Measurements from ENCODE around the gene AKAP13.
"Not testable (repeated sequence)": the region's sequence is repeated elsewhere in the genome, so short reads cannot be mapped to it uniquely, and the experiment has no call there.

AKAP13 gene

DNA sequence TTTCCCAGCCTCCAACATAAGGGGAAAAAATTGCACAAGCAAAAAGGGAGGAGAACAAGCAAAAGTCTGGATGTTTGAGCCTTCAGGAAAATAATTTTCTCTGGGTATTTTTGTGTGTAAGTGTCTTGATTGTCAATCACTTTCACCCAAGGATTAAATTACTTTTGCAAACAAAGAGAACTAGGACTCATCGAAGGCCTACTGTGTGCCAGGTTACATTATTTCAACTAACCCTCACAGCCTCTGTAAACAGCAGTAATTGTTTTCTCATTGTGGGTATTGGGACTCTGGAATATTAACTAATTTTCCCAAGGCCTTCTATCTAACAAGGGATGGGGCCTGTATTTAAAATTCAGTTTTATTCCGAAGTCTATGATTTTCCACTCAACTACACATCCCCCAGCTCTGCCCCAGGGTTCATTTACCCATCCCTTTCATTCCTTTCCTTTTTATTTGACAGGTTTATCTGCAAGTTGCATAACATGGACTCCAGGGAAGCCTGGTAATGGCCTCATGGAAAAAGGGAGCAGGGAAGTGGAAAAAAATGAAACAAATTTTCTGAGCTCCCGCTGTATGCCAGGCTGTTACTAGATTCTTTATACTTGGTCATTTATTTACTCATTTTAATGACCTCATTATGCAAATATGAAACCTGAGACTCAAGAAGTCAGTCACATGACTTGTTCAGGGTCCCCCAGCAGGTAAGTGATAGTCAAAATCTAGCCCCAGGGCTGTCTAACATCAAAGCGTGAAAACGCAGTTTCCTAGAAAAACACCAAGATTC lies 32.9 kb upstream of the AKAP13 start:
- DNase-seq (ENCODE audit: low read depth in 2 of 2): not testable (repeated sequence)

DNA sequence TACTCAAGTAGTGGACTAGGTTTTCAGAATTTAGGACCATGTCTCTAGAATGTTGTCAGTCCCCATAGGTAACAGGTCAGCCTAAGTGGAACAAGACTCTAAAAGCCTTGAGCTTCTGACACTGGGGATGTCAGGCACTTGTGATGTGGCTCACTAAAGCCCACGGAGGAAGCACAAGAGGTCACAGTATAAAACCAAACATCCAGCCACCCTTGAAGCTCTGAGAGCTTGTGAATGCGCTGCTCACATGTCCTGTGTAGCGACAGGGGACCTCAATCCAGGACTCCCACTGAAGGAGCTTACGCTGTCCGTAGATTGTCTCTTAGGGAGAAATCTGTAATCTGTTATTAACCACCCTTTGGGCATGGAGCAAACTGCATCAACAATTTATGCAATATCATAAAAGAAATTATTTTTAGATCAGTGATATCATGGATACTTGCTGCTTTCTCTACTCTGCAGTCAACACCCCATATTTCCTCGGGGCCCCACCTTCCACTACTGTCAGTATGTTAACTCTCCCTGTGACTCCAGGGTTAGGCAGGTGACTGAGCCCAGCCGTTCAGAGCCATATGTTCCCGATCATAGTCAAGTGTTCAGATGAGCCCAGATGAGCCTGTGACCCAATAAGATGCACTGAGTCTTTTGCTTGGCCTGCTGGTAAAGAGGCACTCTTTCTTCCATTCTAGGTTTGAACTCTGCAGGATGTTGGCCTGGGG lies 32.2 kb upstream of the AKAP13 start:
- not testable (repeated sequence) for DNase-seq (ENCODE audit: low read depth in 2 of 2)

DNA sequence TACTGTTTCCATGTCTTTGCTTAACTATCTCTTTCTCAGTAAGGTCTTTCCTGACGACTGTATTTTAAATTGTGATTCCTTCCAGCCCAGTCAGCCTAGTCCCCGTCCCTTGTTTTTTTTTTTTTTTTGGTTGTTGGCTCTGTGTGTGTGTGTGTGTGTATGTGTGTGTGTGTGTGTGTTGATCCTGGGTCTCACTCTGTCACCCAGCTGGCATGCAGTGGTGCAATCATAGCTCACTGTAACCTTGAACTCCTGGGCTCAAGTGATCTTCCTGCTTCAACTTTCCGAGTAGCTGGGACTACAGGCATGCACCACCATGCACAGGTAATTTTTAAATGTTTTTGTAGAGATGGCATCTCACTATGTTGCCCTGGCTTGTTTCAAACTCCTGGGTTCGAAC lies 31.3 kb upstream of the AKAP13 start:
- not testable (repeated sequence) for DNase-seq (ENCODE audit: low read depth in 2 of 2)

DNA sequence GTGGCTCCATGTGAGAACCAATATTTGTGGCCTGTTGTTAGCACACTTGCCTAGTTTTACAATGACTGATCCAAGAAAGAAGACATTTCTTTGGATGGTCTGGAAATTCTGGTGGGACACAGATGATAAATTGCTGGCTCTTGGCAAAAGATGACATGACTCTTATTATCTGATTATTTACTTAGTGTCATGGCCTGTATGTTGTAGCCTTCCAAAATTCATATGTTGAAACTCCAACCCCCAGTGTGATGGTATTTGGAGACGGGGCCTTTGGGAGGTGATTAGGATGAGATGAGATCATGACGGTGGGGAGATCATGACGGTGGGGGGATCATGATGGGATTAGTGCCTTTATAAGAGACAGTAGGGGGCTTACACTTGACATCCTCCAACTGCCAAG lies 30.0 kb upstream of the AKAP13 start:
- DNase-seq (ENCODE audit: low read depth in 2 of 2): no peak

DNA sequence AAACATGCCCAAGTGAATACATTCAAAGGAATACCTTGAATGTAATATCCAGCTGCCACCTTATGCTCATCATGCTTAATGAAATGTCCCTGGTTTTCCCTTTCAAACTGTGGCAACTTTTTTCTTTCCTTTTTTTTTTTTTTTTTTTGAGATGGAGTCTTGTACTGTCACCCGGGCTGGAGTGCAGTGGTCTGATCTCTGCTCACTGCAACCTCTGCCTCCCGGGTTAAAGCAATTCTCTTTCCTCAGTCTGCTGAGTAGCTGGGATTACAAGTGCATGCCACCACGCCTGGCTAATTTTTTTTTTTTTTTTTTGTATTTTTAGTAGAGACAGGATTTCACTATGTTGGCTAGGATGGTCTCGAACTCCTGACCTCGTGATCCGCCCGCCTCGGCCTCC lies 28.9 kb upstream of the AKAP13 start:
- not testable (repeated sequence) for DNase-seq (ENCODE audit: low read depth in 2 of 2)

DNA sequence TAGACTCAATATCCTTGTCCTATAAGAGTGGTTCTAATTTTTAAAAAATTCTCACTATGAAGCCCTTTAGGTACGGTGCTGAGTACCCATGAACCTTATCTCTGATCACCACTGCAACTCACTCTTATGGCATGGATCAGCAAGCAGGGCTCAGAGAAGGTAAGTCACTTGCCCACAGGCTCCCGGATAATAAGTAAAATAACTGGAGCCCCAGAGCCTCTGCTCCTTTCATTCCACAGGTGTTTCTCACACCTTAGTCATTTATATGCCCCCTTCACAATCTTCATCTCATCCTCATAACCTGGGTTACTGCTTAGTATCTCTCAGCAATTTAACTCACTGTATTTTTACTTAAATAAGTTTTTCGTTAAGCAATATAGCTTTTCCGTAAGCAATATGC lies 28.4 kb upstream of the AKAP13 start:
- no peak for DNase-seq (ENCODE audit: low read depth in 2 of 2)

DNA sequence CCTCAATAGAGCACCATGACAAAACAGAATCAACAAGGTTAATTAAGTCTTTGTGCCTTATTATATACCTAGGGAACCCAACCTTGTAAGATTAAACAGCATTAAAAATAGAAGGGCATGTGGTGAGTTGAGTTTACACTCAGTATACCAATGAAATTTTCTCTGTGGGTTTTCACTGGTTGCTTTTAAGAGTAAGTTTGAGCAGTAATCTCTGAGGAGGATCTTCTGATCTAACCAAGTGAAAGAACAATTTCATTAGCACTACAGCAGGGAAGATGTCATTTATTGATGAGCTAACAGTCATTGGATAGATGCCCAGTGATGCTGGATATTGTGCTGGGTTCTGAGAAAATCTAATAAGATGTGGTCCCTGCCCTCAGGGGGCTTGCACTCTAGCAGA lies 26.9 kb upstream of the AKAP13 start:
- DNase-seq (ENCODE audit: low read depth in 2 of 2): no peak

DNA sequence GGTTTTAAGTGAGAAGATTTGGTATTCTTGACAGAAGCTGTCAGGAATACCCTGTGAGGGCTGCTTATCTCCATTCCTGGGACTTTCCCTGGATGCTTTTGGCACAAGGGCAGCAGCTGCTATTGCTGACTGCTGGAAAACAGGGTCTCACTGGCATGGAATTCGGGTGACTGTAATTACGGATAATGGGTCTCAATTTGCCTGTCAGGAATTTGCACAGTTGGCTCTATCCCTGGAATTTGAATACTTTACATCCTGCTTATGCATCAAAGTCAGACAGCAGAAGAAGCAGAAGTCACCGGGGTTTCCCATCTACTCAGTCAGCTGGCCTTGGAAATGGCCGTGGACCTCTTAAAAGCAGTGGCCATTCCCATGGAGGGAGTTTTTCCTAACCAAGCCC lies 25.9 kb upstream of the AKAP13 start:
- DNase-seq (ENCODE audit: low read depth in 2 of 2): no peak

DNA sequence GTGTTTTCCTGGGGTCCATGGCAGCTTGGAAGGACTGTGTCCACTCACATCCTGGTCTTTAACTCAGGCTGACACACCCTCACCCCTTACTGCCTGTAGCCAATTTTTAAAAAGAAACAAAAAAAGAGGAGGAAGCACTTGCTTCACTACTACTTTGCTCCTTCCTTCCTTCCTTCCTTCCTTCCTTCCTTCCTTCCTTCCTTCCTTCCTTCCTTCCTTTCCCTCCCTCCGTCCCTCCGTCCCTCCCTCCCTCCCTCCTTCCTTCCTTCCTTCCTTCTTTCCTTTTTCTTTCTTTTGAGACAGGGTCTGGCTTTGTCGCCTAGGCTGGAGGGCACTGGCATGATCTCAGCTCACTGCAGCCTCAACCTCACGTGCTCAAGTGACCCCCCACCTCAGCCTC lies 25.5 kb upstream of the AKAP13 start:
- DNase-seq (ENCODE audit: low read depth in 2 of 2): no peak

DNA sequence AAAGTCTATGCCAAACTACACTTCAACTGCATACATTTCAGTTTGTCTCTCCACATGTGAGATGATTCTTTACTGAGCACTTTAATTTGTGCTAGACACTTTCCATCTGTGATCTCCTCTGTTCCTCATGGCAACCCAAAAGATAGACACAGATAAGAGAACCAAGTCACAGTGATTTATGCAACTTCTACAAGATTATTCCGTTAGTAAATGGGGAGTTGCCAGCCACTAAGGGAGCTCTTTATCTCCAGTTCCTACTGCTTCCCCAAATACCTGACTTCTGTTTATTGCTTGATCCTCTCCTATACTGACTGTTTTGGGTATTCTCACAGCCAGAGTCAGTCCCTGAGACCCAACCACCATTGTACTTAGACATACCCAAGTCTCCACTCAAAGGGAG lies 24.1 kb upstream of the AKAP13 start:
- no peak for DNase-seq (ENCODE audit: low read depth in 2 of 2)

DNA sequence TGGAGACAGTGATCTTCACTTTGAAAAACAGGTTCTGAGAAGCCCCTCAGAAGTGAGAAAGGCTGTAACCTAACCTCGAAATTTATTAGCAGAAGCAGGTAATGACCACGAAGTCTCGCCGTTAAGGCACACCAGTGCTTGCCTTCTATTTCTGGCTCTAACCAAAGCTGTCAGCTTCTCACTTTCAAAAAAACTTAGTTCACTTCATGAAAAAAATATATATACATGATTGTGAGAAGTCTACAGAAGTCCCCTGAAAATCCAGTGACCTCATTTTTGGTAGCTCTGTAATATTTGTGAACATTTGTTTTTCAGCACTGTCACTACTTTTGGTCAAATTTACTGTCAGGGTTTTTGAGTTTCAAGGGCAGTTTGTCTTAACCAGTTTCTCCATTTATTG lies 19.1 kb upstream of the AKAP13 start:
- no peak for DNase-seq (ENCODE audit: low read depth in 2 of 2)

DNA sequence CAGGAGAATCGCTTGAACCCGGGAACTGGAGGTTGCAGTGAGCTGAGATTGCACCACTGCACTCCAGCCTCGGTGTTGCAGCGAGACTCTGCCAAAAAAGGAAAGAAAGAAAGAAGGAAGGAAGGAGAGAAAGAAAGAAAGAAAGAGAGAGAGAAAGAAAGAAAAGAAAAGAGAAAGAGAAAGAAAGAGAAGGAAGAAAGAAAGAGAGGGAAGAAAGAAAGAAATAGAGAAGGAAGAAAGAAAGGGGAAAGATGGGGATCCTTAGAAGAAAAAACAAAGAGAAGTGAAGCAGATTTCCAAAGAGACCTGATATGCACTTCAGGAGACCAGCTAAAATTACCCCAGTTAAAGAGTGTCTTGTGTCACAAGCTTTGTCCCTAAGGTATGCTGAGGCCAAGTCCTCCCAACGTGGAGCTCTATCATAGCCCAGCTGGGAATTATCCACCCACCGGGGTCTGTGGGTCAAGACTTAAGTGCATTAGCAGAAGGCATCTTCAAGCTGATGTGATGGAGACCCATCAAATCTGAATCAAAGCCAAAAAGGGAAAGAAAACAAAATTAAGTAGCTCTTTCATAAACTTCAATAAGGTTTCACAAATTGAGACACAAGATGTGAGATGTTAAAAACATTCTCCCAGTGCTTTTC lies 17.8 kb upstream of the AKAP13 start:
- DNase-seq (ENCODE audit: low read depth in 2 of 2): no peak

DNA sequence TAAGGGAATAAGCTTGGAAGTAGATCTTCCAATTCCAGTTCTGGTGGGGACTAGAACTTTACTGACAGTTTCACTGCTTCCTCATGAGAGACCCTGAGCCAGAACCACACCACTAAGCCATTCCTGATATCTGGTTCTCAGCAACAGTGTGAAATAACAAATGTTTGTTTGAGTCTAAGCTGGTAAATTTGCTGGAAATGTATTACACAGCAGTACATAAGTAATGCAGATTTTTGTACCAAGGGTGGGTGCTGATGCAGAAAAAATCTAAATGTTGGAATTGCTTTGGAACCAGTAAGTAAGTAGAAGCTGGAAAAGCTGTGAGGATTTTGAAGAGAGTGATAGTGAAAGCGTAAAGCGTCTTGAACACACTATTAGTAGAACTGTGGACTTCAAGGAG lies 14.4 kb upstream of the AKAP13 start:
- DNase-seq (ENCODE audit: low read depth in 2 of 2): no peak

DNA sequence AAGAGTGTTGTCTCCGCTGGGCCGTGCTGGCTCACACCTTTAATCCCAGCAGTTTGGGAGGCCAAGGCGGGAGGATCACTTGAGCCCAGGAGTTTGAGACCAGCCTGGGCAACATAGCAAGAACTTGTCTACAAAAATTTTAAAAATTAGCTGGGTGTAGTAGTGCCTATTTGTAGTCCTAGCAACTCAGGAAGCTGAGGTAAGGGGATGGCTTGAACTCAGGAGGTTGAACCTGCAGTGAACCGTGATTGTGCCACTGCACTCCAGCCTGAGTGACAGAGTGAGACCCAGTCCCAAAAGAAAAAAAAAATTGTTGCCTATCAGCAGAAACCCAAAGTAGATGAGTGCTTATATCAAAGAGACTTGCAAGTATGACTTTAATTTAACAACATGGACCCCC lies 12.7 kb upstream of the AKAP13 start:
- no peak for DNase-seq (ENCODE audit: low read depth in 2 of 2)

DNA sequence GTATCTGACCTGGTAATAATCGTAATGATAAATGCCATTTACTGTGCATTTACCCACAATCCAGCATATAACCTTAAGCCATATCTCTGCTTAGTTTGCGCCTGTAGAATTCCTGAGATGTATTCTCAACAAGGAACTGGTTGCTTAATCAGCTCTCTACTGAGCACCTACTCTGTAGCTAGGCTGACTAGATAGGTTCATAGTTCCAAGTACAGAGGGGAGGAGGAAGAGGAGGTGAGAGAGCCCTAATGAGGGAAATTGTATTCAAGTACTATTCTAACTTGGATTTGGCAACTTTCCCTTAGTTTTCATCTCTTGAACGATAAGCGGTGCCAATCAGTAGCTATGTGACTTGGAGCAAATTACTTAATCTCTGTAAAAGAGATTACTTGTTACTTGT lies 5.6 kb upstream of the AKAP13 start:
- no peak for DNase-seq (ENCODE audit: low read depth in 2 of 2)

DNA sequence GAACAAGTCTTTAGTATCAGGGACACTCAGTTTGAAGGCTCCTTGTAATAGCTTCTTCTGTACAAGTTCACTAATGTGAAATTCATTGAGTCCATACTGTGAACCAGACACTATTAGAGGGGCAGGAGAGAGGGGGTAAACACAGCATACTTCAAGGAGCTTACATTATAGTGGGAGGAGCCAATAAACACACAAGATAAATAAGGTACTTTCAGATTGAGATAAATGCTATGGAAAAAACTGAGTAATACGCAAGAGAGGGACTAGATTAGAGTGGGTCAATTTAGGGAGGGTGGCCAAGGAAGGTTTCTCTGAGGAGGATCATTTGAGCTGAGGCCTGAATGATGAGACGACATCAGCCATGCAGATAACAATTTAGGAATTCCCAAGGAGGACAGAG lies 3.1 kb upstream of the AKAP13 start:
- no peak for DNase-seq (ENCODE audit: low read depth in 2 of 2)

DNA sequence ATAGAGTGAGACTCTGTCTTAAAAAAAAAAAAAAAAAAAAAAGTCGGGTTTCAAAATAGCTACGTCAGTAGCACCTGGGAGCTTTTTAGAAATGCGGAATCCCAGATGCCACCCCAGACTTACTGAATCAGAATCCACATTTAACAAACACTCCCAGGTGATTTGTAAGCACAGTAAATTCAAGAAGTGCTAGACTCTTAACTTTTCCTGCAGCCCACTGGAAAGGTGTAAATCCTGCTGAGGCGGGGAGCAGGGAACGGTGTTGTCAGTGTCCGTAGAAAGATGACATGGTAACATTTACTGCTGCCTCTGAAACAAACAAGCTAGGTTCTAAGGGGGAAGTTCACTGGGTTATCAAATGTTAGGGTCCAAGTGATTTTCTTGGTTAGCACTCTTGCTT lies 2.4 kb upstream of the AKAP13 start:
- no peak for DNase-seq (ENCODE audit: low read depth in 2 of 2)

DNA sequence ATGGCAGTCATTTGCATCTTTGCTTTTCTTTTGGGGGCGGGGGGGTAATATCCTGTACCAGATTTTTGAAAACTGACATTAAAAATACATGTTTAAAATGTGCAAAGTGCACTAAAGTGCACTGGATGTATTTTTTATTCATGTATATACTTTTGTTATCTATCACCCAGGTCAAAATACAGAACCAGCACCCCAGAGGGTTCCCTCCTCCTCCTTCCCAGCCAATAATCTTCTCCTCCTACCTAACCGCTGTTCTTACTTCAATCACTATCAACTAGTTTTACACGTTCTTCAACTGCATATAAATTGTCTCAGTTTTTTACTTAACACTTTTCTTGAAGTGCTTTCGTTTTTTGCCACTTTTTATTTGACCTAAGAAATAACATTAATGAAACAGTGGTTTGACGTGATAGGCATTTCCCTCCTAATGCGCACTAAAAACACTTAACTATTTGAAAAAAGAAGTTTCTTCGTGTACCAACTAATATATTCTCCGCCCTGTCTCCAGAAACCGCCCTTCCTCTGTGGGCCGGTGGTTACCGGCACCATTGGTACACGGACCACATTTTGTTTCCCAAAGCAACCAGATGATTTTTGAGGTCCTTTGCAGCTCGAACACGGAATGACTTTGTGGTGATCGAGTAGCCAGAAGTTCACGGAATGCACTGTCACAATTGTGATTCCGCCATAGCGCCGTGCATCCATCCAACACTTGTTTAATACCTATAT lies 836 bp upstream of the AKAP13 start:
- peak; percentile 15 to 24 for DNase-seq (ENCODE audit: low read depth in 2 of 2)

DNA sequence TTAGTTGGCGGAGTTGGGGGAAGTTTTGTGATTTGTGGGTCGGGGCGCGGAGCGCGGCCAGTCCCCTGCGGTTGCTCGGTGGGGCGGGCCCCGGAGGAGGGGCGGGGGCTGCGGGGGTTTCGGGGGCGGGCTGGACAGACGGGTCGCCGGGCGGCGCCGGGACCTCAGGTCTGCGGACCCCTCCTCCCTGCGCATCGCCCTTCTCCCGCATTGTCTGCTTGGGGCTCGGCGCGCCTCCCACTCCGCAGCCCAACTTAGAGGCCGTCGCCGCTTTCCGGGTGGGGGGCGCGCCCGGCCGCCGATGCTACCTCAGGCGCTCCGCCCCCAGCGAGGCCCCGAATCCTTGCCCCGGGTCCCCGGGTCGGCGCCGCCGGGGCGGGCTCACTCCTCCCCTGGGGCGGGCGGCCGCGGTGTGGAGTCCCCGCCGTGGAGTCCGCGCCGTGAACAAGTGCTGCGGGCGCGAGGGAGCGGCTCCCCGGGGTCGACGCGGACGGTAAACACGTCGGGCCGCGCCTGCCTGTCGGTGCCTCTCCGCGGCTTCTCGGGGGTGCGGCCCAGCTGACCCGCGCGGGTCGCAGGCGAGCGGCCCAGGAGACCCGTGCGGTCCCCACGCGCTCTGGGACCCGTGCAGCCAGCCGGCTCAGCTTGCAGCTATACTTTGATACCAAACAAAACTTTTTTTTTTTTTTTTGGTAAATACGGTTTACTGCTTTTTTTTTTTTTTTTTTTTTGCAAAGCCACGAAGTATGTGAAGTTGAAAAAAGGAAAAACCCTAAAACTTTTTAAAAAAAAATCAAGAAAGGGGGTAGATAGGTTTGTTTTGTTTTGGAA lies 624 bp downstream of the AKAP13 start:
- peak in 1 of 2 donors; percentile 19 for DNase-seq (ENCODE audit: low read depth in 2 of 2)

DNA sequence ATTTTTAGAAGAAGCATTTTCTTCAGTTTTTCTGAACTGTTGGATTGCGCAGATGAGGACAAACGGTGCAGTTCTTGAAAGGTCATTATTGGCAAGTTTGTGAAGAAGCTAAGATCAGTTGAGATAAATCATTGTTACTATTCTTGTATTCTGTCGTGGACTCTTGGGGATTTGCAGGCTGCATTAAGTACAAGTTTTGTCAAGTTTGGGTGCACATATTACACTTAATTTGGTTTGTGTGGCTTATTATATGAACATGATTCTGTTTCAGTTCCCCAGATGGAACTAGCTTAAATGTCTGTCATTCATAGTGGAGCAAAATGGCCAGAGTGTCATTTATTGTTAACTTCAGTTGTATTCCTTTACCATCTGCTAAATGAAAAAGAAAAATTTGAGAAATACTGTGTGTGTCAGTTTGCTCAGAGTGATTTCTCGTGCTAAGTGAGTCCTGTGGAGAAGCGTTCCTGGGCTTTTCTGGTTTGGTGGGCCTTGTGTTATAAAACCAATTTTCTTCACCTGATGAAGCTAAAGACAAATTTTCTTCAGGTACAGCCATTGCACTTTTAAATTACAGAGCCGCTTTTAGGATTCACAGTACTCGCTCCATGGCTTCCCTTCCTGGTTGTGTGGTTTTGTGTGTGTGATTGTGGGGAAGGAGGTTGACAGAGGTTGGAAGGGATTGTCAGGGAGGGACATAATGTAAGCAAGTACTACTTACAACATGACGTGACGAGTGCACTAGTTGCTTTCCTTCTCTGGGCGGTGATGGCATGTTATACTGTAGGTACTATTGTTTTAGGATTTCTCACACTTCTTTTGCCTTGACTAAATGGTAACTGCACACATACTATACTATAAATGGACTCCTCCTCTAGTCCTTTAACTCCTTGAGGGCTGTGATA lies 1.7 kb downstream of the AKAP13 start:
- DNase-seq (ENCODE audit: low read depth in 2 of 2): no peak
